GM12801 (cell line): ENCODE results near the gene KDM2B.

Experiments
- CTCF ChIP-seq: IDR thresholded peaks from one replicate; pipeline ENCODE4 v1.5.1; 2011; ENCODE audit warnings: control low read depth; ENCODE audit not compliant: insufficient read length; ENCODE audit errors: extremely low read depth

KDM2B gene

GRCh38 chr12:121581686-121582429, 1.0 kb upstream of the KDM2B start:
- TF ChIP-seq CTCF, result no peak

GRCh38 chr12:121579981-121580868, 598 bp downstream of the KDM2B start:
- no peak for TF ChIP-seq CTCF

- TF ChIP-seq CTCF, result no peak
These were observed 1.5 kb downstream of the KDM2B start for GRCh38 chr12:121579190-121579791.

GRCh38 chr12:121578230-121579189, 2.3 kb downstream of the KDM2B start:
- TF ChIP-seq CTCF, result no peak

GRCh38 chr12:121577443-121578180, 3.2 kb downstream of the KDM2B start:
- TF ChIP-seq CTCF, result no peak

- no peak for TF ChIP-seq CTCF
These were observed 3.9 kb downstream of the KDM2B start for GRCh38 chr12:121576851-121577391.
